ENCODE measurements around the gene CREB5. TPM values are rescaled to one million over a fixed set of nuclear protein-coding genes. Genes with fewer than 3 reads are reported as not detected.

Gene CREB5
- total RNA-seq, 1 donor from 2014 or later = 10.3 TPM

DNA sequence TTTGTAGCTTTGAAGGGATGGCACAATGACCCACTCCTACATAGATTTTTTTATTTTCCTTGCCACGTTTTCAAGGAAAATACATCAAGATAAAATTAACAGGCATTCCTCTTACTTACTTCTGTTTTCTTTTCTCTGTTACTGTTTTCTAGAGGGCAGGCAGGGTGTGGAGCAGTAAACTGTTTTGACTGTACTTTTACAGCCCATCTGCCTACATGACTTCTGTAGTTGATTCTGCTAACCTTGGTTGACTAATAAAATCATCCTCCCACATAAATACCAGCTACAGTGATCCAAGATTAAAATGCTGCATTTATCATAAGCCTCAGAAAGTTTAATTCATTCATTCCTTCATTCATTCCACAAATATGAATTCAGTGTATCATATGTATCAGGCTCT is 387.3 kb downstream of the CREB5 start:
- no peaks in the 10 kb centered on the region for H3K27me3 ChIP-seq (ENCODE audit: low read depth)
- no peaks in the 10 kb centered on the region for H3K36me3 ChIP-seq
- DNase-seq (no peak), ATAC-seq (no peak)
- no peaks in the 10 kb centered on the region for H3K4me1 ChIP-seq
- no peaks in the 10 kb centered on the region for H3K9me3 ChIP-seq
- TF ChIP-seq, protein P1, sequence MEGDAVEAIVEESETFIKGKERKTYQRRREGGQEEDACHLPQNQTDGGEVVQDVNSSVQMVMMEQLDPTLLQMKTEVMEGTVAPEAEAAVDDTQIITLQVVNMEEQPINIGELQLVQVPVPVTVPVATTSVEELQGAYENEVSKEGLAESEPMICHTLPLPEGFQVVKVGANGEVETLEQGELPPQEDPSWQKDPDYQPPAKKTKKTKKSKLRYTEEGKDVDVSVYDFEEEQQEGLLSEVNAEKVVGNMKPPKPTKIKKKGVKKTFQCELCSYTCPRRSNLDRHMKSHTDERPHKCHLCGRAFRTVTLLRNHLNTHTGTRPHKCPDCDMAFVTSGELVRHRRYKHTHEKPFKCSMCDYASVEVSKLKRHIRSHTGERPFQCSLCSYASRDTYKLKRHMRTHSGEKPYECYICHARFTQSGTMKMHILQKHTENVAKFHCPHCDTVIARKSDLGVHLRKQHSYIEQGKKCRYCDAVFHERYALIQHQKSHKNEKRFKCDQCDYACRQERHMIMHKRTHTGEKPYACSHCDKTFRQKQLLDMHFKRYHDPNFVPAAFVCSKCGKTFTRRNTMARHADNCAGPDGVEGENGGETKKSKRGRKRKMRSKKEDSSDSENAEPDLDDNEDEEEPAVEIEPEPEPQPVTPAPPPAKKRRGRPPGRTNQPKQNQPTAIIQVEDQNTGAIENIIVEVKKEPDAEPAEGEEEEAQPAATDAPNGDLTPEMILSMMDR (IDR thresholded peaks at IDR 0.05) = no peak
- H3K4me3 ChIP-seq = no peak overlapping the region
- intact Hi-C loops (cut with DNase I) = no loop called here
- no peak overlapping the region for H3K27ac ChIP-seq

DNA sequence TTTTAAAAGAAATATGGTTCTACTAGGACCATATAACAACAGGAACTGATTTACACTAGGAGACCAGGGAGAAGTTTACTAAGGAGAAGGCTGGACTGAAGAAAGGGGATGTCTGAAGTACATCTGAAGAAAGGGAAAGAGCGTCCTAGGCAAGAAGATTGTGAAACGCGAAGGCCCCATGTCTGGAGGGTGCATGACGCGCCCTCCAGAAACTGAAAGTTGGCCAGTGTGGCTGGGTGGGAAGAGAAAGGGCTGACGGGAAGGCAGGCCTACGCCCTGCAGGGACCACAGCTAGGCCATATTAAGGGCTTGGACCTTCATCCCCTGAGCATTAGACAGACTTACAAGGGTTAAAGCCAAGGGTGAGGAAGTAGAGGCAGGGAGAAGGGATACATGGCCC is 387.8 kb downstream of the CREB5 start:
- H3K27me3 ChIP-seq (ENCODE audit: low read depth) = no peaks in the 10 kb centered on the region
- no peaks in the 10 kb centered on the region for H3K4me1 ChIP-seq
- no peaks in the 10 kb centered on the region for H3K9me3 ChIP-seq
- TF ChIP-seq, protein P1 (IDR thresholded peaks at IDR 0.05) = no peak
- ATAC-seq = peak; percentile 71 to 91
- H3K4me3 ChIP-seq = no peak overlapping the region
- intact Hi-C loops (cut with DNase I) = no loop called here
- H3K27ac ChIP-seq = peak overlapping the region; percentile 5
- peak; percentile 71 for DNase-seq
- no peaks in the 10 kb centered on the region for H3K36me3 ChIP-seq

DNA sequence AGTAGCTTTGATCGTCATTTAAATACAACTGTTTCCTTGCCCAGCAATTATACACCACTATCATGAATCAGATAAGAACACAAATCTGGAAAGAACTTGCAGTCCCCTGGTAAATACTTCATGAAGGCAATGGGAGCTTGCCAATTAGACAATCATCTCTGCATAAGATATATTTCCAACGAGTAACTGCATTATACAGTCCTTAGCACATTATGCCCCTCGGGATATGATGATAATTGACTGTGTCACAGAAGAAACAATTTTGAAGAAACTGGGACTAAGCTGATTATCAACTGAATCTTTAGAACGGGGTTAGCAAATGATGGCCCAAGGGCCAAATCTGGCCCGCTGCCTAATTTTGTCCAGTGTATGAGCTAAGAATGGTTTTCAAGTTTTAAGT is 390.1 kb downstream of the CREB5 start:
- H3K9me3 ChIP-seq = no peaks in the 10 kb centered on the region
- no peaks in the 10 kb centered on the region for H3K27me3 ChIP-seq (ENCODE audit: low read depth)
- H3K4me1 ChIP-seq = no peaks in the 10 kb centered on the region
- no peak for ATAC-seq
- intact Hi-C loops (cut with DNase I) = no loop called here
- no peak overlapping the region for H3K27ac ChIP-seq
- DNase-seq = no peak
- no peak overlapping the region for H3K4me3 ChIP-seq
- TF ChIP-seq, protein P1 (IDR thresholded peaks at IDR 0.05) = no peak
- no peaks in the 10 kb centered on the region for H3K36me3 ChIP-seq

- Histone ChIP-seq H3K27me3 (ENCODE audit: low read depth) (no peaks in the 10 kb centered on the region), H3K27ac (no peak overlapping the region), H3K9me3 (no peaks in the 10 kb centered on the region), H3K4me3 (no peak overlapping the region), H3K4me1 (no peaks in the 10 kb centered on the region), H3K36me3 (no peaks in the 10 kb centered on the region)
- DNase-seq (no peak), ATAC-seq (peak in 1 of 2 donors; percentile 20)
- TF ChIP-seq, protein P1 (IDR thresholded peaks at IDR 0.05) = no peak
- intact Hi-C loops (cut with DNase I) = no loop called here
These were observed 391.8 kb downstream of the CREB5 start for GRCh38 chr7:28804157-28804556.

- intact Hi-C loops (cut with DNase I) = no loop called here
- no peak for ATAC-seq
- no peaks in the 10 kb centered on the region for H3K9me3 ChIP-seq
- H3K27ac ChIP-seq = no peak overlapping the region
- no peaks in the 10 kb centered on the region for H3K36me3 ChIP-seq
- TF ChIP-seq, protein P1 (IDR thresholded peaks at IDR 0.05) = no peak
- no peaks in the 10 kb centered on the region for H3K27me3 ChIP-seq (ENCODE audit: low read depth)
- no peaks in the 10 kb centered on the region for H3K4me1 ChIP-seq
- no peak overlapping the region for H3K4me3 ChIP-seq
- DNase-seq = no peak
These were observed 392.7 kb downstream of the CREB5 start for GRCh38 chr7:28804990-28805389.

GRCh38 chr7:28806841-28807240 is 394.5 kb downstream of the CREB5 start:
- H3K4me3 ChIP-seq = no peak overlapping the region
- no peaks in the 10 kb centered on the region for H3K4me1 ChIP-seq
- H3K36me3 ChIP-seq = no peaks in the 10 kb centered on the region
- ATAC-seq (no peak), DNase-seq (no peak)
- H3K27me3 ChIP-seq (ENCODE audit: low read depth) = no peaks in the 10 kb centered on the region
- TF ChIP-seq, protein P1 (IDR thresholded peaks at IDR 0.05) = no peak
- intact Hi-C loops (cut with DNase I) = no loop called here
- no peaks in the 10 kb centered on the region for H3K9me3 ChIP-seq
- H3K27ac ChIP-seq = no peak overlapping the region

Data from lower lobe of right lung (tissue), 2 donors.